ENCODE data around the gene CAMK2N2. TPM values are rescaled to one million over a fixed set of nuclear protein-coding genes. Genes with fewer than 3 reads are reported as not detected.

The CAMK2N2 gene
- total RNA-seq, 1 donor from 2014 or later = not detected

- peaks cover 4% of the 10 kb centered on the region for H3K27me3 ChIP-seq (ENCODE audit: control insufficient read depth, insufficient read depth, low read length)
These were observed 24.1 kb downstream of the CAMK2N2 start for GRCh38 chr3:184237211-184237610.

GRCh38 chr3:184236636-184237035, 24.7 kb downstream of the CAMK2N2 start:
- DNase-seq (ENCODE audit: low read depth) = no peak
- FAIRE-seq = no peak
- Histone ChIP-seq H3K36me3 (ENCODE audit: control insufficient read depth, insufficient read depth, low read length) (no peaks in the 10 kb centered on the region), H3K4me3 (ENCODE audit: low read depth, low read length) (no peak overlapping the region), H3K27me3 (ENCODE audit: control insufficient read depth, insufficient read depth, low read length) (peaks cover 8% of the 10 kb centered on the region)
- TF ChIP-seq, protein P1, sequence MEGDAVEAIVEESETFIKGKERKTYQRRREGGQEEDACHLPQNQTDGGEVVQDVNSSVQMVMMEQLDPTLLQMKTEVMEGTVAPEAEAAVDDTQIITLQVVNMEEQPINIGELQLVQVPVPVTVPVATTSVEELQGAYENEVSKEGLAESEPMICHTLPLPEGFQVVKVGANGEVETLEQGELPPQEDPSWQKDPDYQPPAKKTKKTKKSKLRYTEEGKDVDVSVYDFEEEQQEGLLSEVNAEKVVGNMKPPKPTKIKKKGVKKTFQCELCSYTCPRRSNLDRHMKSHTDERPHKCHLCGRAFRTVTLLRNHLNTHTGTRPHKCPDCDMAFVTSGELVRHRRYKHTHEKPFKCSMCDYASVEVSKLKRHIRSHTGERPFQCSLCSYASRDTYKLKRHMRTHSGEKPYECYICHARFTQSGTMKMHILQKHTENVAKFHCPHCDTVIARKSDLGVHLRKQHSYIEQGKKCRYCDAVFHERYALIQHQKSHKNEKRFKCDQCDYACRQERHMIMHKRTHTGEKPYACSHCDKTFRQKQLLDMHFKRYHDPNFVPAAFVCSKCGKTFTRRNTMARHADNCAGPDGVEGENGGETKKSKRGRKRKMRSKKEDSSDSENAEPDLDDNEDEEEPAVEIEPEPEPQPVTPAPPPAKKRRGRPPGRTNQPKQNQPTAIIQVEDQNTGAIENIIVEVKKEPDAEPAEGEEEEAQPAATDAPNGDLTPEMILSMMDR (IDR thresholded peaks at IDR 0.05; ENCODE audit: insufficient read depth, low read length, severe bottlenecking) = no peak

More at GRCh38 chr3:184237211-184237610, 24.1 kb downstream of the CAMK2N2 start:
- DNase-seq (ENCODE audit: low read depth) (no peak), FAIRE-seq (no peak)
- TF ChIP-seq, protein P1 (IDR thresholded peaks at IDR 0.05; ENCODE audit: insufficient read depth, low read length, severe bottlenecking) = no peak
- Histone ChIP-seq H3K36me3 (ENCODE audit: control insufficient read depth, insufficient read depth, low read length) (no peaks in the 10 kb centered on the region), H3K4me3 (ENCODE audit: low read depth, low read length) (no peak overlapping the region)

DNA sequence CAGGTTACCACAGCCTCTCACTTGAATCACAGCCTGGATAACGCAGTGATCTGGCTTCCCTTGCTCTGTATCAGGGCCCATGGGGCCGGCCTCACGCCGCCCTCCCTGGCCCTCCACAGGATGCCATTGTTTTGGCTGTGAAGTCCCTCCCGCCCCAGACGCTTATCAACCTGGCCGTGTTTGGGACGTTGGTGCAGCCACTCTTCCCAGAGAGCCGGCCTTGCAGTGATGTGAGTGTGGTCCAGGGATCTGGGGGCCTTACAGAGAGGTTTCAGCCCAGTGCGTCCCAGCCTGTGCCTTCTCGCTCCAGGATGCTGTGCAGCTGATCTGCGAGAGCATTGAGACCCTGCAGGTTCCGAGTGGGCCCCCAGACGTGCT, 25.3 kb downstream of the CAMK2N2 start:
- Histone ChIP-seq H3K36me3 (ENCODE audit: control insufficient read depth, insufficient read depth, low read length) (no peaks in the 10 kb centered on the region), H3K4me3 (ENCODE audit: low read depth, low read length) (no peak overlapping the region), H3K27me3 (ENCODE audit: control insufficient read depth, insufficient read depth, low read length) (peaks cover 14% of the 10 kb centered on the region)
- FAIRE-seq (no peak), DNase-seq (ENCODE audit: low read depth) (no peak)
- TF ChIP-seq, protein P1 (IDR thresholded peaks at IDR 0.05; ENCODE audit: insufficient read depth, low read length, severe bottlenecking) = no peak

DNA sequence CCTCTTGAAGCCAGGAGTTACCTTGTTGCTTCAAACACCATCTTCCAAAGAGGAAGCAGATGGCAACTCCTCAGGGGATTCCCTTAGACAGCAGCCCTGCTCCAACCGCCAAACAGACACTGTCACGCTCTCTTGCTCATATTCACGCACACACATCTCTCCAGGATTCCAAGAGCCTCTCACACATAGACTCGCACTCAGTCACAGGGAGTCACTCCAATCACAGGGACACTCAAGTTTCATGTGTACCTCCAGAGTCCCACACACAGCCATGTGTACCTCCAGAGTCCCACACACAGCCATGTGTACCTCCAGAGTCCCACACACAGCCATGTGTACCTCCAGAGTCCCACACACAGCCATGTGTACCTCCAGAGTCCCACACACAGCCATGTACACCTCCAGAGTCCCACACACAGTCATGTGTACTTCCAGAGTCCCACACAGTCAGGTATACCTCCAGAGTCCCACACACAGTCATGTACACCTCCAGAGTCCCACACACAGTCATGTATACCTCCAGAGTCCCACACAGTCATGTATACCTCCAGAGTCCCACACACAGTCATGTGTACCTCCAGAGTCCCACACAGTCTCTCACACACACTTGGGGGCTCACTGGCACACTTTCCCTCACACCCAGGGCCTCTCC, 25.8 kb downstream of the CAMK2N2 start:
- FAIRE-seq (peak; percentile 94), DNase-seq (ENCODE audit: low read depth) (no peak)

DNA sequence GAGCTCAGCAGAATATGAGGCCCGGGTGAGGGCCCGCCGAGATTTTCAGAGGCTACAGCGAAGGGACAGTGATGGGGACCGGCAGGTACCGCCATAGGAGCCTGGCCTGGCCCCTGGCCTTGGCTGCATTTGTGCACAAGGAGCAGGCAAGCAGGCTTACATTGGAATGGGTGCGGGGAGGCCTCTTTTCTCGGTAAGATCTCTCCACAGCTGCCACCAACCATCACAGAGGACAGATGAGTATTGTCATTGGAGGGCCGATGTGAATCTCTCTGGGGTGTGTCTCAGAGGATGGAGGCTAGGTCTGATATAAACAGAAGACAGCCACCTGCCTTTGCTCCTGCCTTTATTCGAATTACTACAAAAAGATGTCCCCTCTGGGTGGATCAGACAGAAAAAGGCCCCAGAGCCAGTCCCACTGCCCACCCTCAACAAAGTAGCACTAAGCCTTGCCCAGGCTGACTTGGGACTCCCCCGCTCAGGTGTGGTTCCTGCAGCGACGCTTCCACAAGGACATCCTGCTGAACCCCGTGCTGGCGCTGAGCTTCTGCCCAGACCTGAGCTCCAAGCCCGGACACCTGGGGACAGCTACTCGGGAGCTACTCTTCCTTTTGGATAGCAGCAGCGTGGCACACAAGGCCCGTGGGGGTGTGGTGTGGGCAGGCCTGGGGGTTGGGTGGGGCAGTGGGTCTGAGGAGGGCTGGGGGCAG, 26.5 kb downstream of the CAMK2N2 start:
- no peak overlapping the region for H3K4me3 ChIP-seq (ENCODE audit: low read depth, low read length)
- H3K36me3 ChIP-seq (ENCODE audit: control insufficient read depth, insufficient read depth, low read length) = no peaks in the 10 kb centered on the region
- DNase-seq (ENCODE audit: low read depth) = no peak
- TF ChIP-seq, protein P1 (IDR thresholded peaks at IDR 0.05; ENCODE audit: insufficient read depth, low read length, severe bottlenecking) = no peak
- peaks cover 18% of the 10 kb centered on the region for H3K27me3 ChIP-seq (ENCODE audit: control insufficient read depth, insufficient read depth, low read length)
- no peak for FAIRE-seq

More for the DNA sequence above, 25.8 kb downstream of the CAMK2N2 start:
- peaks cover 14% of the 10 kb centered on the region for H3K27me3 ChIP-seq (ENCODE audit: control insufficient read depth, insufficient read depth, low read length)
- H3K4me3 ChIP-seq (ENCODE audit: low read depth, low read length) = no peak overlapping the region
- TF ChIP-seq, protein P1 (IDR thresholded peaks at IDR 0.05; ENCODE audit: insufficient read depth, low read length, severe bottlenecking) = no peak
- H3K36me3 ChIP-seq (ENCODE audit: control insufficient read depth, insufficient read depth, low read length) = no peaks in the 10 kb centered on the region
